Neural progenitor cell (in vitro differentiated cells): ENCODE results near the gene UCN. TPM values are rescaled to one million over a fixed set of nuclear protein-coding genes. Genes with fewer than 3 reads are reported as not detected.
"Not testable (repeated sequence)": the region's sequence is repeated elsewhere in the genome, so short reads cannot be mapped to it uniquely, and the experiment has no call there.

Source experiments
- DNase-seq: peaks from one replicate; pipeline ENCODE4 v3.0.0-alpha.2; 2016; ENCODE audit warnings: low spot score
- H2AFZ ChIP-seq: fragments of 200-600 bp; sonication (generic); replicated peaks from 2 replicates; pipeline ENCODE4 v1.6.1; 2016; ENCODE audit warnings: antibody characterized with exemption
- H3F3A ChIP-seq: fragments of 200-600 bp; sonication (generic); 2 replicates; pipeline ENCODE4 v1.6.1; 2016; ENCODE audit warnings: antibody characterized with exemption, low read depth
- H3K27ac ChIP-seq: fragments of 200-600 bp; sonication (generic); 2 replicates; pipeline ENCODE4 v1.5.1; 2016; ENCODE audit warnings: mild to moderate bottlenecking
- H3K27me3 ChIP-seq: fragments of 200-600 bp; sonication (generic); 2 replicates; pipeline ENCODE4 v1.6.1; 2016; ENCODE audit warnings: mild to moderate bottlenecking, moderate library complexity
- H3K36me3 ChIP-seq: fragments of 200-600 bp; sonication (generic); 2 replicates; pipeline ENCODE4 v1.5.1; 2016
- H3K4me1 ChIP-seq: fragments of 200-600 bp; sonication (generic); 2 replicates; pipeline ENCODE4 v1.6.1; 2016; ENCODE audit warnings: mixed run types
- H3K4me2 ChIP-seq: fragments of 200-600 bp; sonication (generic); 2 replicates; pipeline ENCODE4 v1.6.1; 2016
- H3K4me3 ChIP-seq: fragments of 200-600 bp; sonication (generic); 2 replicates; pipeline ENCODE4 v1.5.1; 2016
- H3K79me2 ChIP-seq: fragments of 200-600 bp; sonication (generic); 2 replicates; pipeline ENCODE4 v1.6.1; 2016; ENCODE audit warnings: low read depth
- H3K9ac ChIP-seq: fragments of 200-600 bp; sonication (generic); 2 replicates; pipeline ENCODE4 v1.6.1; 2016
- H3K9me3 ChIP-seq: fragments of 200-600 bp; sonication (generic); 2 replicates; pipeline ENCODE4 v1.5.1; 2016; ENCODE audit warnings: low read depth
- H4K20me1 ChIP-seq: fragments of 200-600 bp; sonication (generic); 2 replicates; pipeline ENCODE4 v1.6.1; 2016; ENCODE audit warnings: low read depth
- H3K27ac Mint-ChIP-seq: 3 replicates; pipeline ENCODE4 v1.8.0; 2021; ENCODE audit warnings: mixed read lengths
- H3K27me3 Mint-ChIP-seq: 2 replicates; pipeline ENCODE4 v1.8.0; 2022; ENCODE audit warnings: low read depth, mild to moderate bottlenecking, inconsistent platforms, moderate library complexity, mixed read lengths; ENCODE audit not compliant: insufficient read depth
- H3K36me3 Mint-ChIP-seq: 3 replicates; pipeline ENCODE4 v1.8.0; 2021; ENCODE audit warnings: mixed read lengths
- H3K4me1 Mint-ChIP-seq: 3 replicates; pipeline ENCODE4 v1.8.0; 2021; ENCODE audit warnings: mixed read lengths
- H3K4me3 Mint-ChIP-seq: 3 replicates; pipeline ENCODE4 v1.8.0; 2021; ENCODE audit warnings: mild to moderate bottlenecking, moderate library complexity, mixed read lengths
- H3K9me3 Mint-ChIP-seq: 3 replicates; pipeline ENCODE4 v1.8.0; 2020; ENCODE audit warnings: mixed read lengths
- EZH2 ChIP-seq: fragments of 200-600 bp; sonication (generic); IDR thresholded peaks from 2 replicates; pipeline ENCODE4 v1.6.1; 2017; ENCODE audit warnings: antibody characterized with exemption, mild to moderate bottlenecking, moderate library complexity
- EZH2phosphoT487 ChIP-seq: fragments of 200-600 bp; sonication (generic); IDR thresholded peaks from 2 replicates; pipeline ENCODE4 v1.6.1; 2017; ENCODE audit warnings: antibody characterized with exemption
- total RNA-seq: library from RNA; depleted of rRNA; stranded (reverse); fragments of >200 nt; gene quantifications from 2 replicates; pipeline ENCODE4 v1.2.3, GENCODE V29; 2015; ENCODE audit warnings: low replicate concordance
- TF ChIP-seq, protein P1 (sequence below): fragments of 200-600 bp; sonication (generic); IDR thresholded peaks from 2 replicates; pipeline ENCODE4 v1.5.1; 2017; ENCODE audit warnings: antibody characterized with exemption, mild to moderate bottlenecking

UCN gene
- total RNA-seq, 1 donor from 2014 or later, result 0.56 TPM

DNA sequence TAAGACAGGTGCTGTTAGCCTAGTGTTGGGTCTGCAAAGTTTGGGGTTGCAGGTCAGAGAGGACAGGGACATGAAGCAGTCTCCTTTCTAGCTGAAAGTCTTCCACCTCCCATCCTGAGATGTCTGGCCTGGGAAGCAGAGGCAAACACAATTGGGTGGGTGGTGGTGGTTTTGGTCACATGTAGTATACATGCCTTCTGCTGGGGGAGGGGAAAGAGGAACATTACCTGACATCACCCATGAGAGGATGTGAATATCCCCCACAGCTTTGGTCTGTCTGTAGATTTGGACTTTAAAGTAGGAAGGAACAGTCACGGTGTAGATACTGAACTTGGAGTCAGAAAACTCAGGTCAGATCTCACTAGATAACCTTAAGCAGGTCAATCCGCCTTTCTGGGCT lies 37.6 kb downstream of the UCN start:
- Histone ChIP-seq H3K36me3 (no peaks in the 10 kb centered on the region), H3K4me3 (no peak overlapping the region), H3K27me3 (peaks cover 29% of the 10 kb centered on the region), H3K9me3 (no peaks in the 10 kb centered on the region), H3K27ac (no peak overlapping the region), H3K4me1 (no peaks in the 10 kb centered on the region), H3F3A (peaks cover 3% of the 10 kb centered on the region), H3K4me2 (no peak overlapping the region), H3K79me2 (no peaks in the 10 kb centered on the region), H4K20me1 (no peaks in the 10 kb centered on the region), H3K9ac (no peak overlapping the region), H2AFZ (no peak overlapping the region)
- DNase-seq, result no peak
- no peaks in the 10 kb centered on the region for H3K36me3 Mint-ChIP-seq
- no peak overlapping the region for H3K27ac Mint-ChIP-seq
- TF ChIP-seq, protein P1, sequence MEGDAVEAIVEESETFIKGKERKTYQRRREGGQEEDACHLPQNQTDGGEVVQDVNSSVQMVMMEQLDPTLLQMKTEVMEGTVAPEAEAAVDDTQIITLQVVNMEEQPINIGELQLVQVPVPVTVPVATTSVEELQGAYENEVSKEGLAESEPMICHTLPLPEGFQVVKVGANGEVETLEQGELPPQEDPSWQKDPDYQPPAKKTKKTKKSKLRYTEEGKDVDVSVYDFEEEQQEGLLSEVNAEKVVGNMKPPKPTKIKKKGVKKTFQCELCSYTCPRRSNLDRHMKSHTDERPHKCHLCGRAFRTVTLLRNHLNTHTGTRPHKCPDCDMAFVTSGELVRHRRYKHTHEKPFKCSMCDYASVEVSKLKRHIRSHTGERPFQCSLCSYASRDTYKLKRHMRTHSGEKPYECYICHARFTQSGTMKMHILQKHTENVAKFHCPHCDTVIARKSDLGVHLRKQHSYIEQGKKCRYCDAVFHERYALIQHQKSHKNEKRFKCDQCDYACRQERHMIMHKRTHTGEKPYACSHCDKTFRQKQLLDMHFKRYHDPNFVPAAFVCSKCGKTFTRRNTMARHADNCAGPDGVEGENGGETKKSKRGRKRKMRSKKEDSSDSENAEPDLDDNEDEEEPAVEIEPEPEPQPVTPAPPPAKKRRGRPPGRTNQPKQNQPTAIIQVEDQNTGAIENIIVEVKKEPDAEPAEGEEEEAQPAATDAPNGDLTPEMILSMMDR, result no peak
- TF ChIP-seq EZH2, result no peak
- no peak for TF ChIP-seq EZH2phosphoT487
- no peak overlapping the region for H3K4me3 Mint-ChIP-seq
- no peaks in the 10 kb centered on the region for H3K4me1 Mint-ChIP-seq
- H3K27me3 Mint-ChIP-seq, result peaks cover 11% of the 10 kb centered on the region
- H3K9me3 Mint-ChIP-seq, result no peaks in the 10 kb centered on the region

DNA sequence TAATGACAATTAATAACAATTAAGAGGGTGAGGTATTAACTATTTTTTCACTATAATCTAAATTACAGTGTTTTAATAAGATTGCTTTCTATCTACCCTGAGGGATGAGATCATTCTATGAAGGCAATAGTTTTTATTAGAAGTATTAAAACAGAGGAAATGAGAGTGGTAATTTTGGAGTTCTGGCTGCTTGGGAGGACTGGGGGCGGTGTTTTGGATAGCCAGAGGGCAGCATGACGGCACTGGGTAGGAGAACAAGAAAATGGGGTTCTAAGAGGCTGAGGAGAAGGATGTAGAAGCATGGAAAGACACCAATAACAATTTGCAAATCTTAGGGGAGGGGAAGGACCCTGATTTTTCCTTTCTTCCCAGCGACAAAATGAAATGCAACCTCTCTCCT lies 38.1 kb downstream of the UCN start:
- H3K27ac ChIP-seq, result no peak overlapping the region
- TF ChIP-seq, protein P1, result no peak
- TF ChIP-seq EZH2 (no peak), EZH2phosphoT487 (no peak)

DNA sequence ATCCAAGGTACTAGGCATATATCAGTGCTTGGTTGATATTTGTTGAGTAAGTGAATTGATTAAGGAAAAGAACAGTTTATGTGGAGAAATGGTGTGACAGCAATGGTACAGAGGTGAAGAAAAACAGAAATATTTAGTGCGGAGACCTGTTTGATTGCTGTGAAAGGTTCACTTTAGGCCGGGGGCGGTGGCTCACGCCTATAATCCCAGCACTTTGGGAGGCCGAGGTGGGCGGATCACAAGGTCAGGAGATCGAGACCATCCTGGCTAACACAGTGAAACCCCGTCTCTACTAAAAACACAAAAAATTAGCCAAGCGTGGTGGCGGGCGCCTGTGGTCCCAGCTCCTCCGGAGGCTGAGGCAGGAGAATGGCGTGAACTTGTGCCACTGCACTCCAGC lies 39.9 kb downstream of the UCN start:
- H3K27me3 ChIP-seq, result peaks cover 52% of the 10 kb centered on the region
- H3K4me1 ChIP-seq, H3K4me2 ChIP-seq, H3K9me3 ChIP-seq, H3K27ac Mint-ChIP-seq, H3K27ac ChIP-seq, H3K4me3 Mint-ChIP-seq, H3K9ac ChIP-seq, H3K79me2 ChIP-seq, H3K36me3 ChIP-seq, H3K9me3 Mint-ChIP-seq, DNase-seq, H3K4me3 ChIP-seq, H2AFZ ChIP-seq, H3K36me3 Mint-ChIP-seq, H4K20me1 ChIP-seq: not testable (repeated sequence)
- Mint-ChIP-seq H3K4me1 (peaks cover 14% of the 10 kb centered on the region), H3K27me3 (peaks cover 19% of the 10 kb centered on the region)
- peaks cover 25% of the 10 kb centered on the region for H3F3A ChIP-seq

More for the DNA sequence above, 38.1 kb downstream of the UCN start:
- Mint-ChIP-seq H3K27me3 (peaks cover 11% of the 10 kb centered on the region), H3K4me1 (peaks cover 4% of the 10 kb centered on the region), H3K36me3 (no peaks in the 10 kb centered on the region), H3K4me3 (no peak overlapping the region), H3K27ac (no peak overlapping the region), H3K9me3 (no peaks in the 10 kb centered on the region)
- Histone ChIP-seq H3F3A (peaks cover 8% of the 10 kb centered on the region), H3K9ac (no peak overlapping the region), H2AFZ (no peak overlapping the region), H3K36me3 (no peaks in the 10 kb centered on the region), H3K4me3 (no peak overlapping the region), H3K4me1 (no peaks in the 10 kb centered on the region), H4K20me1 (no peaks in the 10 kb centered on the region), H3K4me2 (no peak overlapping the region), H3K9me3 (no peaks in the 10 kb centered on the region), H3K27me3 (peaks cover 34% of the 10 kb centered on the region), H3K79me2 (no peaks in the 10 kb centered on the region)
- no peak for DNase-seq

DNA sequence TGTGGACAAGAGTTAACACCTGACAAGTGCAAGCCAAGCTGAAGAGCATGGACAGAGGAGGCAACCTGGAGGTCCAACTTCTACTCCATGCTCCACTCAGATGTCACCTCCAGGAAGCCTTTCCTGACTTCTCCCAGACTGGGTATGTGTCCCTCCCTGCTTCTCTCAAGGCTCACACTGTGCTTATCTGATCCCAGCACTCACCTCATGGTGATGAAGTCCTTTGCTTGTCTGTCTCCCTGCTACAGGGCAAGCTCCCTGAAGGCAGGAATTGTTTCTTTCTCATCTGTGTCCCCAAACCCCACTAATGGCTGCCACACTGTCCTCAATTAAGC lies 42.7 kb downstream of the UCN start:
- Histone ChIP-seq H3K27me3 (peaks cover 80% of the 10 kb centered on the region), H4K20me1 (peaks cover 10% of the 10 kb centered on the region), H3K9ac (no peak overlapping the region), H3K36me3 (no peaks in the 10 kb centered on the region), H3F3A (peaks cover 26% of the 10 kb centered on the region), H2AFZ (no peak overlapping the region), H3K79me2 (no peaks in the 10 kb centered on the region), H3K4me3 (peak overlapping the region; percentile 58), H3K4me2 (no peak overlapping the region), H3K9me3 (no peaks in the 10 kb centered on the region), H3K4me1 (peaks cover 8% of the 10 kb centered on the region), H3K27ac (no peak overlapping the region)
- Mint-ChIP-seq H3K4me1 (peaks cover 27% of the 10 kb centered on the region), H3K4me3 (peak overlapping the region; percentile 40), H3K27me3 (peaks cover 33% of the 10 kb centered on the region), H3K27ac (no peak overlapping the region), H3K9me3 (peaks cover 4% of the 10 kb centered on the region), H3K36me3 (no peaks in the 10 kb centered on the region)
- DNase-seq, result no peak
- no peak for TF ChIP-seq EZH2
